ENCODE measurements around the gene DSCAM. TPM values are rescaled to one million over a fixed set of nuclear protein-coding genes. Genes with fewer than 3 reads are reported as not detected.
"Not testable (repeated sequence)": the region's sequence is repeated elsewhere in the genome, so short reads cannot be mapped to it uniquely, and the experiment has no call there.

Gene DSCAM
- total RNA-seq, 1 donor from 2014 or later = 4.4 TPM

- Mint-ChIP-seq H3K9me3 (ENCODE audit: unreplicated experiment) (peaks cover 2% of the 10 kb centered on the region), H3K36me3 (ENCODE audit: unreplicated experiment) (no peaks in the 10 kb centered on the region), H3K4me1 (ENCODE audit: low read depth, unreplicated experiment) (no peaks in the 10 kb centered on the region), H3K27me3 (ENCODE audit: unreplicated experiment) (no peaks in the 10 kb centered on the region), H3K4me3 (ENCODE audit: unreplicated experiment) (no peak overlapping the region), H3K27ac (ENCODE audit: unreplicated experiment) (no peak overlapping the region)
- no peak for TF ChIP-seq CTCF (IDR thresholded peaks at IDR 0.05; ENCODE audit: partially characterized antibody, unreplicated experiment)
- DNase-seq = no peak
Observed at GRCh38 chr21:40334159-40334558, 512.8 kb downstream of the DSCAM start.

GRCh38 chr21:40333731-40334130 is 513.2 kb downstream of the DSCAM start:
- Mint-ChIP-seq H3K27ac (ENCODE audit: unreplicated experiment) (no peak overlapping the region), H3K4me3 (ENCODE audit: unreplicated experiment) (no peak overlapping the region), H3K36me3 (ENCODE audit: unreplicated experiment) (no peaks in the 10 kb centered on the region), H3K27me3 (ENCODE audit: unreplicated experiment) (no peaks in the 10 kb centered on the region), H3K4me1 (ENCODE audit: low read depth, unreplicated experiment) (no peaks in the 10 kb centered on the region), H3K9me3 (ENCODE audit: unreplicated experiment) (peaks cover 2% of the 10 kb centered on the region)
- TF ChIP-seq CTCF (IDR thresholded peaks at IDR 0.05; ENCODE audit: partially characterized antibody, unreplicated experiment) = no peak
- no peak for DNase-seq

GRCh38 chr21:40331804-40332203 is 515.2 kb downstream of the DSCAM start:
- H3K36me3 Mint-ChIP-seq (ENCODE audit: unreplicated experiment) = peaks cover 5% of the 10 kb centered on the region
- no peak overlapping the region for H3K27ac Mint-ChIP-seq (ENCODE audit: unreplicated experiment)
- no peak overlapping the region for H3K4me3 Mint-ChIP-seq (ENCODE audit: unreplicated experiment)
- no peak for DNase-seq
- H3K27me3 Mint-ChIP-seq (ENCODE audit: unreplicated experiment) = no peaks in the 10 kb centered on the region
- H3K9me3 Mint-ChIP-seq (ENCODE audit: unreplicated experiment) = peaks cover 2% of the 10 kb centered on the region
- TF ChIP-seq CTCF (IDR thresholded peaks at IDR 0.05; ENCODE audit: partially characterized antibody, unreplicated experiment) = no peak
- H3K4me1 Mint-ChIP-seq (ENCODE audit: low read depth, unreplicated experiment) = no peaks in the 10 kb centered on the region

GRCh38 chr21:40331172-40331571 is 515.8 kb downstream of the DSCAM start:
- H3K4me1 Mint-ChIP-seq (ENCODE audit: low read depth, unreplicated experiment) = no peaks in the 10 kb centered on the region
- no peak overlapping the region for H3K4me3 Mint-ChIP-seq (ENCODE audit: unreplicated experiment)
- H3K27ac Mint-ChIP-seq (ENCODE audit: unreplicated experiment) = no peak overlapping the region
- no peak for TF ChIP-seq CTCF (IDR thresholded peaks at IDR 0.05; ENCODE audit: partially characterized antibody, unreplicated experiment)
- no peak for DNase-seq
- H3K36me3 Mint-ChIP-seq (ENCODE audit: unreplicated experiment) = peaks cover 10% of the 10 kb centered on the region
- H3K9me3 Mint-ChIP-seq (ENCODE audit: unreplicated experiment) = peaks cover 5% of the 10 kb centered on the region
- no peaks in the 10 kb centered on the region for H3K27me3 Mint-ChIP-seq (ENCODE audit: unreplicated experiment)

- no peak overlapping the region for H3K4me3 Mint-ChIP-seq (ENCODE audit: unreplicated experiment)
- H3K27me3 Mint-ChIP-seq (ENCODE audit: unreplicated experiment) = no peaks in the 10 kb centered on the region
- no peak for DNase-seq
- H3K27ac Mint-ChIP-seq (ENCODE audit: unreplicated experiment) = no peak overlapping the region
- peaks cover 3% of the 10 kb centered on the region for H3K9me3 Mint-ChIP-seq (ENCODE audit: unreplicated experiment)
- peaks cover 11% of the 10 kb centered on the region for H3K36me3 Mint-ChIP-seq (ENCODE audit: unreplicated experiment)
- TF ChIP-seq CTCF (IDR thresholded peaks at IDR 0.05; ENCODE audit: partially characterized antibody, unreplicated experiment) = no peak
- no peaks in the 10 kb centered on the region for H3K4me1 Mint-ChIP-seq (ENCODE audit: low read depth, unreplicated experiment)
Observed at GRCh38 chr21:40324389-40324788, 522.6 kb downstream of the DSCAM start.

- H3K9me3 Mint-ChIP-seq (ENCODE audit: unreplicated experiment); H3K36me3 Mint-ChIP-seq (ENCODE audit: unreplicated experiment); H3K27ac Mint-ChIP-seq (ENCODE audit: unreplicated experiment); H3K4me3 Mint-ChIP-seq (ENCODE audit: unreplicated experiment); H3K4me1 Mint-ChIP-seq (ENCODE audit: low read depth, unreplicated experiment); DNase-seq; H3K27me3 Mint-ChIP-seq (ENCODE audit: unreplicated experiment): not testable (repeated sequence)
Observed at GRCh38 chr21:40320718-40321117, 526.2 kb downstream of the DSCAM start.
